GM12878 (cell line): ENCODE data around the gene SEMA4D. TPM values are rescaled to one million over a fixed set of nuclear protein-coding genes. Genes with fewer than 3 reads are reported as not detected.

Experiments
- ATAC-seq: fragments of 200-7000 bp; cut with Tn5 transposase; 3 replicates; pipeline ENCODE4 v1.9.1; 2020; ENCODE audit warnings: mild to moderate bottlenecking, moderate library complexity
- BruUV-seq: library from RNA; stranded (reverse); fragments of 400-500 nt; replicated peaks from 2 replicates; lab custom pipeline; 2021; lab: Mats Ljungman, UMichigan
- CTCF ChIA-PET: fragments of 300-600 bp; sonication (Branson Sonifier 250); formaldehyde crosslinking; extraction: SDS; loops from one replicate; lab custom pipeline; 2021; ENCODE audit warnings: inconsistent platforms; lab: Yijun Ruan, JAX
- POLR2A ChIA-PET: fragments of 350-600 bp; formaldehyde crosslinking; extraction: SDS; loops from one replicate; lab custom pipeline; 2021; ENCODE audit warnings: inconsistent platforms; lab: Charles Lee
- RAD21 ChIA-PET: fragments of 300-600 bp; sonication (Branson Sonifier 250); formaldehyde crosslinking; loops from one replicate; lab custom pipeline; 2023; ENCODE audit warnings: antibody characterized with exemption; ENCODE audit not compliant: unreplicated experiment; lab: Charles Lee
- SMC1A ChIA-PET: fragments of 300-600 bp; sonication (Branson Sonifier 250); formaldehyde crosslinking; loops from one replicate; lab custom pipeline; 2023; ENCODE audit not compliant: unreplicated experiment, uncharacterized antibody; lab: Charles Lee
- DNase-seq: peaks from one replicate; pipeline ENCODE4 v3.0.0-alpha.2; 2011; ENCODE audit warnings: low read depth, low spot score
- FAIRE-seq: peaks from 3 replicates; lab custom pipeline; 2011; peaks lifted over from hg19 to GRCh38; lab: Jason Lieb, UNC
- H2AFZ ChIP-seq: 2 replicates; pipeline ENCODE4 v1.6.0; 2011; ENCODE audit warnings: low read depth, low read length, control low read depth; ENCODE audit not compliant: control insufficient read depth
- H3K27ac ChIP-seq: 2 replicates; pipeline ENCODE4 v1.5.1; 2011; ENCODE audit warnings: control low read depth; ENCODE audit not compliant: control insufficient read depth, insufficient read depth
- H3K27me3 ChIP-seq, 2 experiments: replicated peaks in 1 of 2; 2 replicates each; pipeline versions ENCODE4 v1.6.0 to v1.6.1; 2011; ENCODE audit warnings: low read length in 1 of 2; ENCODE audit not compliant: control insufficient read depth in 2 of 2, insufficient read depth in 2 of 2
- H3K36me3 ChIP-seq, 2 experiments: 2 replicates each; pipeline ENCODE4 v1.5.1; 2011; ENCODE audit warnings: low read length in 1 of 2; ENCODE audit not compliant: control insufficient read depth in 2 of 2, insufficient read depth in 2 of 2
- H3K4me1 ChIP-seq: 2 replicates; pipeline ENCODE4 v1.6.1; 2011; ENCODE audit warnings: mild to moderate bottlenecking, low read length, moderate library complexity, mixed read lengths; ENCODE audit not compliant: control insufficient read depth, insufficient read depth
- H3K4me2 ChIP-seq: 2 replicates; pipeline ENCODE4 v1.6.0; 2011; ENCODE audit warnings: control low read depth; ENCODE audit not compliant: control insufficient read depth, insufficient read depth
- H3K4me3 ChIP-seq: fragments of 200-600 bp; sonication (generic); 2 replicates; pipeline ENCODE4 v1.5.1; 2016
- H3K79me2 ChIP-seq: 2 replicates; pipeline ENCODE4 v1.6.0; 2011; ENCODE audit warnings: low read length; ENCODE audit not compliant: control insufficient read depth, insufficient read depth
- H3K9ac ChIP-seq: 2 replicates; pipeline ENCODE4 v1.8.0; 2011; ENCODE audit warnings: low read length, control low read depth, mixed read lengths; ENCODE audit not compliant: control insufficient read depth, insufficient read depth
- H3K9me3 ChIP-seq: replicated peaks from 3 replicates; pipeline ENCODE4 v1.5.1; 2011; ENCODE audit warnings: mild to moderate bottlenecking, low read length; ENCODE audit not compliant: control insufficient read depth, insufficient read depth
- H4K20me1 ChIP-seq: 2 replicates; pipeline ENCODE4 v1.6.0; 2011; ENCODE audit not compliant: control insufficient read depth, insufficient read depth
- EED ChIP-seq: sonication (generic); IDR thresholded peaks from 2 replicates; pipeline ENCODE4 v1.6.1; 2016; ENCODE audit warnings: antibody characterized with exemption, low read depth
- RFX5 ChIP-seq: IDR thresholded peaks from 2 replicates; pipeline ENCODE4 v1.6.1; 2011; ENCODE audit warnings: low read depth, low read length, improper control_type of control experiment
- SPI1 ChIP-seq: IDR thresholded peaks from 2 replicates; pipeline ENCODE4 v1.6.1; 2011; ENCODE audit warnings: low read depth, mild to moderate bottlenecking, low read length, moderate library complexity, borderline replicate concordance; ENCODE audit not compliant: insufficient read depth
- STAT1 ChIP-seq: fragments of 450-650 bp; conservative IDR thresholded peaks from 2 replicates; pipeline ENCODE4 v1.6.1; 2014; ENCODE audit warnings: antibody characterized with exemption, mild to moderate bottlenecking
- WGBS: methylation state at CpG from one replicate; pipeline ENCODE4 v1.1.6; 2016; ENCODE audit warnings: low lambda C conversion rate; ENCODE audit not compliant: insufficient replicate concordance, insufficient coverage; ENCODE audit errors: missing lambda C conversion rate; 5-methylcytosine and 5-hydroxymethylcytosine counted together
- in situ Hi-C: fragments of 300-500 bp; cut with MboI; formaldehyde crosslinking; loops from 9 replicates; pipeline ENCODE4 v1.14.3; 2018; ENCODE audit warnings: mixed read lengths
- intact Hi-C: fragments of 100-400 bp; cut with micrococcal nuclease; formaldehyde crosslinking; loops from one replicate; pipeline ENCODE4 v1.14.2; 2022; ENCODE audit not compliant: unreplicated experiment
- polyA plus RNA-seq, 11 experiments: library from polyadenylated mRNA; depleted of rRNA in 4 of 11; unstranded in 6 of 11; stranded (reverse) in 5 of 11; fragments of >200 nt; fragmentation: Nextera tagmentation in 4 of 11; fragmentation: Illumina TruSeq in 1 of 11; extraction: Ambion mirVana in 4 of 11; extraction: Trizol in 1 of 11; gene quantifications; 1 replicate in 1 of 11; 2 replicates in 10 of 11; pipeline versions ENCODE4 v1.2.1 to v1.2.3, GENCODE V29; 2011 to 2016; ENCODE audit warnings: inconsistent platforms in 2 of 11, missing spikeins in 2 of 11, low read depth in 1 of 11
- total RNA-seq, 4 experiments: library from RNA; depleted of rRNA in 3 of 4; stranded (reverse); fragments of >200 nt in 3 of 4; fragmentation: Illumina TruSeq in 1 of 4; extraction: Trizol in 1 of 4; gene quantifications; 2 replicates each; pipeline versions ENCODE4 v1.2.1 to v1.2.3, GENCODE V29; 2013 to 2021

The SEMA4D gene
- total and polyA plus RNA-seq, 10 of the 15 experiments (the other 5 are each of a cell fraction or from before 2014, with no cell fraction given): 15.1 to 136 (median 39.6) TPM

DNA sequence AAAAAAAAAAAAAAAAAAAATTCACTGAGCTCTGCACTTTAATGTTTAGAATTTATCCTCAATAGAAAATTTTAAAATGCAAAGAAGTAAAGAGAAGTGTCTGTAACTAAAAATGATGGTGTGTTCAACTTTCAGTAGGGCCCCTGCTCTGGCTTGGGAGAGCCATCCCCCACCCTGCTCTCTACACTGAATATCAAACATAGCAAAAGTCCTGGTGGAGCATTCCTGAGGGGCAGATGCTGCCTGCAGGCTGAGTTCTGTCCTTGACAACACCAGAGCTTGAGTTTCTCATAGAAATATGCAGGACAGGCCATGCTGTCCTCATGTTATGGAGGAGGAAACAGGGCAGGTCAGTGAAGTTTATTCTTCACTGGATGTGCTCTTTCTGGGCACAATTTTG lies 7.1 kb upstream of the SEMA4D start:
- no peak for TF ChIP-seq EED
- H3K79me2 ChIP-seq: no peaks in the 10 kb centered on the region
- no peak overlapping the region for H2AFZ ChIP-seq
- no TSS peak for BruUV-seq
- no peak for DNase-seq
- peaks cover 6% of the 10 kb centered on the region for H3K4me1 ChIP-seq
- H4K20me1 ChIP-seq: no peaks in the 10 kb centered on the region
- H3K4me2 ChIP-seq: no peak overlapping the region
- no peak overlapping the region for H3K4me3 ChIP-seq
- no peaks in the 10 kb centered on the region for H3K9me3 ChIP-seq
- ChIA-PET RAD21 (no interaction called here), SMC1A (no interaction called here), CTCF (no interaction called here), POLR2A (interaction anchor here (0.7 kb wide), 1 partner anchor 17 kb away, joined by 4 read pairs; no protein-coding TSS in a partner anchor)
- in situ Hi-C loops (no loop called here), intact Hi-C loops (no loop called here)
- no peak for ATAC-seq
- no peak overlapping the region for H3K27ac ChIP-seq
- no peaks in the 10 kb centered on the region for H3K27me3 ChIP-seq
- H3K36me3 ChIP-seq: no peaks in the 10 kb centered on the region
- no peak for FAIRE-seq
- H3K9ac ChIP-seq: no peak overlapping the region

GRCh38 chr9:89502671-89503070 lies 4.8 kb upstream of the SEMA4D start:
- in situ Hi-C loops (no loop called here), intact Hi-C loops (no loop called here)
- H3K4me1 ChIP-seq: peaks cover 22% of the 10 kb centered on the region
- no peak overlapping the region for H3K4me3 ChIP-seq
- FAIRE-seq (no peak), ATAC-seq (no peak), DNase-seq (no peak)
- ChIA-PET CTCF (interaction anchor here (0.6 to 3.0 kb wide), 3 partner anchors 19 to 73 kb away, joined by 3 to 17 read pairs (median 9); no protein-coding TSS in a partner anchor), POLR2A (interaction anchor here (0.8 to 1.6 kb wide), 2 partner anchors 19 to 62 kb away, joined by 3 to 4 read pairs; no protein-coding TSS in a partner anchor), RAD21 (interaction anchor here (1.0 to 2.5 kb wide), 2 partner anchors 37 to 46 kb away, joined by 3 to 6 read pairs; no protein-coding TSS in a partner anchor), SMC1A (interaction anchor here (1.7 to 4.9 kb wide), 3 partner anchors 10 to 46 kb away, joined by 6 to 19 read pairs (median 6); no protein-coding TSS in a partner anchor)
- no peak overlapping the region for H3K27ac ChIP-seq
- H2AFZ ChIP-seq: no peak overlapping the region
- H3K36me3 ChIP-seq: no peaks in the 10 kb centered on the region
- H3K9ac ChIP-seq: no peak overlapping the region
- peaks cover 4% of the 10 kb centered on the region for H3K79me2 ChIP-seq
- H4K20me1 ChIP-seq: no peaks in the 10 kb centered on the region
- TF ChIP-seq STAT1: no peak
- TF ChIP-seq SPI1: no peak
- no peak for TF ChIP-seq RFX5
- WGBS: 59% methylated on average over 5 of the region's 5 CpGs
- H3K27me3 ChIP-seq: no peaks in the 10 kb centered on the region
- H3K9me3 ChIP-seq: no peaks in the 10 kb centered on the region
- BruUV-seq: no TSS peak
- no peak overlapping the region for H3K4me2 ChIP-seq
